ENCODE measurements around the gene PCIF1. TPM values are rescaled to one million over a fixed set of nuclear protein-coding genes. Genes with fewer than 3 reads are reported as not detected.
A peak's percentile ranks its signal among the peaks of the same experiment; 100 is the strongest.

The PCIF1 gene
- total RNA-seq, 3 donors from 2014 or later, result 29.2 to 37.8 (median 35.1) TPM

GRCh38 chr20:45933266-45934045, 1.0 kb upstream of the PCIF1 start:
- peak; percentile 44 for ATAC-seq

GRCh38 chr20:45934046-45934585, 367 bp upstream of the PCIF1 start:
- Histone ChIP-seq H3K4me3 (peak overlapping the region; percentile 85), H3K9me3 (no peaks in the 10 kb centered on the region), H3K36me3 (ENCODE audit: low read depth) (peaks cover 8% of the 10 kb centered on the region), H3K4me1 (ENCODE audit: low read depth) (peaks cover 6% of the 10 kb centered on the region)
- intact Hi-C loops (cut with DNase I, micrococcal nuclease), result loop anchor here in 1 of 2 donors (10.0 kb wide), 1 partner anchor 109 kb away; the partner anchor contains the start of gene TNNC2
- ATAC-seq (peak; percentile 25), DNase-seq (peak in 1 of 3 donors; percentile 87)
- no peak for TF ChIP-seq CTCF (IDR thresholded peaks at IDR 0.05)

More at GRCh38 chr20:45933266-45934045, 1.0 kb upstream of the PCIF1 start:
- Histone ChIP-seq H3K9me3 (no peaks in the 10 kb centered on the region), H3K36me3 (ENCODE audit: low read depth) (peaks cover 8% of the 10 kb centered on the region), H3K4me1 (ENCODE audit: low read depth) (peaks cover 6% of the 10 kb centered on the region), H3K4me3 (peak overlapping the region; percentile 85)
- intact Hi-C loops (cut with DNase I, micrococcal nuclease), result loop anchor here in 1 of 2 donors (10.0 kb wide), 1 partner anchor 109 kb away; the partner anchor contains the start of gene TNNC2
- no peak for TF ChIP-seq CTCF (IDR thresholded peaks at IDR 0.05)
- DNase-seq, result peak; percentile 71 to 86 (median 77)

- intact Hi-C loops (cut with DNase I, micrococcal nuclease), result loop anchor here in 1 of 2 donors (10.0 kb wide), 1 partner anchor 111 kb away; the partner anchor contains the start of gene TNNC2
These were observed 1.0 kb downstream of the PCIF1 start for GRCh38 chr20:45935416-45936046.

GRCh38 chr20:45937765-45938164, 3.3 kb downstream of the PCIF1 start:
- intact Hi-C loops (cut with DNase I, micrococcal nuclease), result loop anchor here in 1 of 2 donors (10.0 kb wide), 1 partner anchor 113 kb away; the partner anchor contains the start of gene TNNC2
- Histone ChIP-seq H3K4me3 (no peak overlapping the region), H3K9me3 (no peaks in the 10 kb centered on the region), H3K36me3 (ENCODE audit: low read depth) (peaks cover 13% of the 10 kb centered on the region), H3K4me1 (ENCODE audit: low read depth) (peaks cover 6% of the 10 kb centered on the region)
- no peak for TF ChIP-seq CTCF (IDR thresholded peaks at IDR 0.05)
- DNase-seq (peak in 1 of 3 donors; percentile 3), ATAC-seq (no peak)

More at GRCh38 chr20:45935416-45936046, 1.0 kb downstream of the PCIF1 start:
- H3K4me1 ChIP-seq (ENCODE audit: low read depth), result peaks cover 6% of the 10 kb centered on the region
- DNase-seq (no peak), ATAC-seq (peak; percentile 3)
- no peak for TF ChIP-seq CTCF (IDR thresholded peaks at IDR 0.05)
- H3K9me3 ChIP-seq, result no peaks in the 10 kb centered on the region
- H3K4me3 ChIP-seq, result peak overlapping the region; percentile 85
- H3K36me3 ChIP-seq (ENCODE audit: low read depth), result peaks cover 13% of the 10 kb centered on the region

GRCh38 chr20:45938727-45939438, 4.4 kb downstream of the PCIF1 start:
- ATAC-seq, result no peak

More at GRCh38 chr20:45938727-45939438, 4.4 kb downstream of the PCIF1 start:
- intact Hi-C loops (cut with DNase I, micrococcal nuclease), result loop anchor here in 1 of 2 donors (10.0 kb wide), 1 partner anchor 114 kb away; the partner anchor contains the start of gene TNNC2
- Histone ChIP-seq H3K9me3 (no peaks in the 10 kb centered on the region), H3K4me1 (ENCODE audit: low read depth) (no peaks in the 10 kb centered on the region), H3K4me3 (no peak overlapping the region), H3K36me3 (ENCODE audit: low read depth) (peaks cover 16% of the 10 kb centered on the region)
- DNase-seq, result peak in 1 of 3 donors; percentile 50
- TF ChIP-seq CTCF (IDR thresholded peaks at IDR 0.05), result no peak
